ENCODE data around the gene SPDL1.

The SPDL1 gene

GRCh38 chr5:169583424-169584220 lies at the start of gene SPDL1:
Gene SPDL1 (plus strand): TSS chr5:169583773. CDS start chr5:169588417, 4,644 bp downstream.
- no peak for TF ChIP-seq CTCF (IDR thresholded peaks at IDR 0.05; ENCODE audit: insufficient read depth, low read depth, low read length, missing control alignments)
- peak within 1 kb of the TSS; percentile 68 for H3K4me3 ChIP-seq (ENCODE audit: low read depth, low read length)
- peak; percentile 98 for DNase-seq (ENCODE audit: low read depth)

GRCh38 chr5:169534311-169534880 lies 49.2 kb upstream of the SPDL1 start:
- no peak overlapping the region for H3K4me3 ChIP-seq (ENCODE audit: low read depth, low read length)
- no peak for DNase-seq (ENCODE audit: low read depth)
- no peak for TF ChIP-seq CTCF (IDR thresholded peaks at IDR 0.05; ENCODE audit: insufficient read depth, low read depth, low read length, missing control alignments)

- no peak for TF ChIP-seq CTCF (IDR thresholded peaks at IDR 0.05; ENCODE audit: insufficient read depth, low read depth, low read length, missing control alignments)
- no peak for DNase-seq (ENCODE audit: low read depth)
- H3K4me3 ChIP-seq (ENCODE audit: low read depth, low read length) = no peak overlapping the region
Observed at GRCh38 chr5:169534939-169535338, 48.6 kb upstream of the SPDL1 start.

GRCh38 chr5:169538944-169539343 lies 44.6 kb upstream of the SPDL1 start:
- DNase-seq (ENCODE audit: low read depth) = no peak
- H3K4me3 ChIP-seq (ENCODE audit: low read depth, low read length) = no peak overlapping the region
- no peak for TF ChIP-seq CTCF (IDR thresholded peaks at IDR 0.05; ENCODE audit: insufficient read depth, low read depth, low read length, missing control alignments)

GRCh38 chr5:169542811-169543210 lies 40.8 kb upstream of the SPDL1 start:
- no peak for TF ChIP-seq CTCF (IDR thresholded peaks at IDR 0.05; ENCODE audit: insufficient read depth, low read depth, low read length, missing control alignments)
- H3K4me3 ChIP-seq (ENCODE audit: low read depth, low read length) = no peak overlapping the region
- DNase-seq (ENCODE audit: low read depth) = no peak

GRCh38 chr5:169544264-169544950 lies 39.2 kb upstream of the SPDL1 start:
- TF ChIP-seq CTCF (IDR thresholded peaks at IDR 0.05; ENCODE audit: insufficient read depth, low read depth, low read length, missing control alignments) = no peak
- DNase-seq (ENCODE audit: low read depth) = peak; percentile 14
- no peak overlapping the region for H3K4me3 ChIP-seq (ENCODE audit: low read depth, low read length)
